OCI-LY1 (cell line): Measurements from ENCODE around the gene CEP85L.

Experiments
- H2AFZ ChIP-seq: fragments of 200-600 bp; sonication (generic), shearing (Covaris generic); 2 replicates; pipeline ENCODE4 v1.6.0; 2014; ENCODE audit warnings: antibody characterized with exemption, mild to moderate bottlenecking, low read length
- H3F3A ChIP-seq: fragments of 200-600 bp; sonication (generic), shearing (Covaris generic); 2 replicates; pipeline ENCODE4 v1.6.0; 2014; ENCODE audit warnings: mild to moderate bottlenecking, antibody characterized with exemption, low read length, moderate library complexity; ENCODE audit not compliant: insufficient read depth
- H3K27ac ChIP-seq: fragments of 200-600 bp; sonication (generic); 2 replicates; pipeline ENCODE4 v1.5.1; 2014; ENCODE audit warnings: low read length, mixed run types, mild to moderate bottlenecking, low read depth; ENCODE audit not compliant: poor library complexity, severe bottlenecking
- H3K27me3 ChIP-seq: fragments of 200-600 bp; sonication (generic); 2 replicates; pipeline ENCODE4 v1.6.0; 2014; ENCODE audit warnings: antibody characterized with exemption, mild to moderate bottlenecking, low read length, moderate library complexity; ENCODE audit not compliant: insufficient read depth
- H3K36me3 ChIP-seq: fragments of 200-600 bp; sonication (generic); 2 replicates; pipeline ENCODE4 v1.6.1; 2014; ENCODE audit warnings: mild to moderate bottlenecking, antibody characterized with exemption, low read length, moderate library complexity, mixed read lengths; ENCODE audit not compliant: insufficient read depth
- H3K4me1 ChIP-seq: fragments of 200-600 bp; sonication (generic); 2 replicates; pipeline ENCODE4 v1.5.1; 2014; ENCODE audit warnings: mild to moderate bottlenecking, low read length, moderate library complexity; ENCODE audit not compliant: insufficient read depth, severe bottlenecking
- H3K4me2 ChIP-seq: fragments of 200-600 bp; sonication (generic), shearing (Covaris generic); 2 replicates; pipeline ENCODE4 v1.6.1; 2014; ENCODE audit warnings: low read length
- H3K4me3 ChIP-seq: fragments of 200-600 bp; sonication (generic); 2 replicates; pipeline ENCODE4 v1.5.1; 2014; ENCODE audit warnings: low read length, low read depth, mild to moderate bottlenecking, mixed read lengths; ENCODE audit not compliant: poor library complexity, severe bottlenecking
- H3K79me2 ChIP-seq: fragments of 200-600 bp; shearing (Covaris generic); 2 replicates; pipeline ENCODE4 v1.6.1; 2016; ENCODE audit warnings: mixed run types, low read length, mixed read lengths; ENCODE audit not compliant: insufficient read depth
- H3K9ac ChIP-seq: fragments of 200-600 bp; sonication (generic), shearing (Covaris generic); 2 replicates; pipeline ENCODE4 v1.6.1; 2014; ENCODE audit warnings: mild to moderate bottlenecking, low read length, mixed read lengths
- H3K9me2 ChIP-seq: fragments of 200-600 bp; sonication (generic), shearing (Covaris generic); 2 replicates; pipeline ENCODE4 v1.6.1; 2014; ENCODE audit warnings: low read depth, mild to moderate bottlenecking, low read length, mixed read lengths
- H3K9me3 ChIP-seq: fragments of 200-600 bp; shearing (Covaris generic); 2 replicates; pipeline ENCODE4 v1.6.1; 2014; ENCODE audit warnings: low read length, mixed read lengths
- H4K20me1 ChIP-seq: fragments of 200-600 bp; sonication (generic), shearing (Covaris generic); 2 replicates; pipeline ENCODE4 v1.6.0; 2016; ENCODE audit warnings: mild to moderate bottlenecking, low read length; ENCODE audit not compliant: insufficient read depth
- CTCF ChIP-seq: fragments of 200-600 bp; sonication (generic), shearing (Covaris generic); IDR thresholded peaks from 2 replicates; pipeline ENCODE4 v1.5.1; 2017; ENCODE audit warnings: mild to moderate bottlenecking, antibody characterized with exemption, low read length, moderate library complexity, mixed read lengths
- EZH2 ChIP-seq: fragments of 200-600 bp; sonication (generic), shearing (Covaris generic); IDR thresholded peaks from 2 replicates; pipeline ENCODE4 v1.8.0; 2017; ENCODE audit warnings: borderline replicate concordance, mixed run types, mild to moderate bottlenecking, antibody characterized with exemption, low read length, moderate library complexity, mixed read lengths

CEP85L gene

DNA sequence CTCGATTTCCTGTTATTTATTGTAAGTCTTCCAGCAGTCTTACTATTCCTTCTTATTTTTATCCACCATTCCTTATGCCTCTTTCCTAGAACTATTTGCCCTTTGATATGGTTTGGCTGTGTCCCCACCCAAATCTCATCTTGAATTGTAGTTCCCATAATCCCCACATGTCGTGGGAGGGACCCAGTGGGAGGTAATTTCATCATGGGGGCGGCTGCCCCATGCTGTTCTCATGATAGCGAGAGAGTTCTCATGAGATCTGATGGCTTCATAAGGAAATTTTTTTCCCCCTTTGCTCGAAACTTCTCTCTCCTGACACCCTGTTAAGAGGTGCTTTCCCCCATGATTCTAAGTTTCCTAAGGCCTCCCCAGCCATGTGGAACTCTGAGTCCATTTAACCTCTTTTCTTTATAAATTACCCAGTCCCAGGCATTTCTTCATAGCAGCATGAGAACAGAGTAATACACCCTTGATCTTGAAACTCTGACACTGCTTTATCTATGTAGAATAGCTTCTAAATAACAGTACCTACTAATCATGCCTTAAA is 54.5 kb downstream of the CEP85L start:
- H3K27me3 ChIP-seq, result no peaks in the 10 kb centered on the region
- H3K4me2 ChIP-seq, result no peak overlapping the region
- no peaks in the 10 kb centered on the region for H4K20me1 ChIP-seq
- H3F3A ChIP-seq, result no peaks in the 10 kb centered on the region
- H3K4me3 ChIP-seq, result no peak overlapping the region
- no peak overlapping the region for H2AFZ ChIP-seq
- H3K4me1 ChIP-seq, result no peaks in the 10 kb centered on the region
- no peak overlapping the region for H3K27ac ChIP-seq
- 0 out of 2 replicates have a peak, but pooled peaks cover 3% of the 10 kb centered on the region for H3K9me3 ChIP-seq
- H3K9me2 ChIP-seq, result no peaks in the 10 kb centered on the region
- no peak overlapping the region for H3K9ac ChIP-seq
- H3K36me3 ChIP-seq, result no peaks in the 10 kb centered on the region
- H3K79me2 ChIP-seq, result no peaks in the 10 kb centered on the region
- TF ChIP-seq EZH2 (no peak), CTCF (no peak)

GRCh38 chr6:118594877-118595276 is 56.5 kb downstream of the CEP85L start:
- Histone ChIP-seq H3K79me2 (no peaks in the 10 kb centered on the region), H3K9me2 (no peaks in the 10 kb centered on the region), H3K36me3 (no peaks in the 10 kb centered on the region), H3K9me3 (0 out of 2 replicates have a peak, but pooled peaks cover 5% of the 10 kb centered on the region), H2AFZ (no peak overlapping the region), H3K27me3 (no peaks in the 10 kb centered on the region), H3K27ac (no peak overlapping the region), H3K4me2 (no peak overlapping the region), H3K9ac (no peak overlapping the region), H3F3A (no peaks in the 10 kb centered on the region), H3K4me3 (no peak overlapping the region), H4K20me1 (no peaks in the 10 kb centered on the region), H3K4me1 (no peaks in the 10 kb centered on the region)
- TF ChIP-seq EZH2, result no peak
- no peak for TF ChIP-seq CTCF

DNA sequence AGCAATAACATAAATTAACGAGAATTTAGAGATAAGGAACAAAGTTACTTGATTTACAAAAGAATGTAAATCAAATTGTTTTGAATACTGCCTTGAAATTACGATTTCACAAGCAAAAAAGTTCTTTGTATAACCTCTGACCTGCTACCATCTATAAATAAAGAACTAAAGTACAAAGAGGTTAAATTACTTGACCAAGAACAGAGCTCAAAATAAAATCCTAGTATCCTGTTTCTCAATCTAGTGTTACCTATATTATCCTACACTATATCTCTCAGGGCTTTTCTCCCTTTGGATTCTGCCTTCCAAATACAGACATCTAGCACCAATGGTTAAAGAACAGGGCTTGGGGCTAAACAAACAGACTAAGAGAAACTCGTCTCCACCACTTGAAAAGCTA is 59.5 kb downstream of the CEP85L start:
- H3K4me1 ChIP-seq, result no peaks in the 10 kb centered on the region
- no peak for TF ChIP-seq CTCF
- no peak for TF ChIP-seq EZH2
- H3F3A ChIP-seq, result no peaks in the 10 kb centered on the region
- no peak overlapping the region for H3K9ac ChIP-seq
- H4K20me1 ChIP-seq, result no peaks in the 10 kb centered on the region
- H2AFZ ChIP-seq, result no peak overlapping the region
- no peaks in the 10 kb centered on the region for H3K79me2 ChIP-seq
- no peak overlapping the region for H3K27ac ChIP-seq
- 0 out of 2 replicates have a peak, but pooled peaks cover 5% of the 10 kb centered on the region for H3K9me3 ChIP-seq
- H3K27me3 ChIP-seq, result no peaks in the 10 kb centered on the region
- no peak overlapping the region for H3K4me2 ChIP-seq
- H3K36me3 ChIP-seq, result no peaks in the 10 kb centered on the region
- no peak overlapping the region for H3K4me3 ChIP-seq
- H3K9me2 ChIP-seq, result no peaks in the 10 kb centered on the region
